NCI-H524 treated with DMSO at 0.1 percent for 48 hours (cell line): ENCODE data around the gene RNU6-1.

Source experiments
- DNase-seq: peaks from one replicate; lab custom pipeline; 2025; lab: John Stamatoyannopoulos, UW

Gene RNU6-1

DNA sequence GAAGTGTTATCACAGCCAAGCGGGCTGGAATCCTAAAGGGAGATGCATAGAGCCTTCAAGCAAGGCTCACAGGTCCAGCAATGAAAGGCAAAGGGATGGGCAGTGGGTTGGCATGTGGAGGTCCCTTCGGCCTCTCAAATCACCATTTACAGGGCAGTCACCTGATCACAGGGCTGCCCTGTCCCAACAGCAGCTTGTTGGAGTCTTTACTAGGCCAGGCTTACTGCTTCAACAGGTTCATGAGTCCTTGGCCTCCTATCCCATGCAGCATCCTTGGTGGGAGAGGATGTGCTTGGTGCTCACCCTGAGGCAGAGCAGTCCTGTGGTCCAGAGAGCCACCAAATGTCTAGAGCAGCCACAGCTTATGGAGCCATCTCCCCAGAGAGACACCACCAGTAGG, 38.7 kb downstream of the RNU6-1 start:
- DNase-seq, result no peak

- DNase-seq, result no peak
Observed at GRCh38 chr15:67799801-67800205, 40.0 kb downstream of the RNU6-1 start.

GRCh38 chr15:67796196-67797127, 43.4 kb downstream of the RNU6-1 start:
- no peak for DNase-seq

DNA sequence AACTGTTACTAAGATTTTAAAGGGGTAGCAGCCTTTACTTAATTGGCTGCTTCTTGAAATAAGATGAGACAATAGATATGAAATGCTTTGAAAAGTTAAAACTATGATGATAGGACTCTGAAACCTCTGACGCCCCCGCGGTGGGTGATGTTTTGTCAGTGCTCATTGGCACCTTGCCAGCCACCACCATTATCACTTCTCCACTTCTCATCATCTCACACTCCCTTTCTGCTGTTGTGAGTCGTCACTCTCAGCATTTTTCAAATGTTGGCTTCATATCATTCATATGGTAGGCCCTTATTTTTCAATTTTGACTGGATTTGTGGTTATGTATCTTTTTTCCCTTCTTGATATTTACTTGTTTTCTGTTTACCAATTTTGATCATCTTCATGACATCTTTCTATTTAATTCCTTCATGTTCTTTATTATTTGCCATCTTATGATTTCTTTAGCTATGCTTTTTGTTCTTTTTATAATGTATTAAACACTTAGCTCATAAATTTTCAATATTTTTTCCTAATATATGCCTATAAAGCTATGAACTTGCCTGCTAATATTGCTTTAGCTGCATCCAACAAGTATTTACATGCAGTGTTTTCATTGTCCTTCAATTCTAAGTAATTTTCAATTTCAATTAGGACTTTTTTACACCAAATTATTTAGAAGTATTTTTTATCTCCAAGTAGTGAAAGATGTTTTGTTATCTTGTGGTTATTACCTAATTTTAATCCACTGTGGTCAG, 44.8 kb downstream of the RNU6-1 start:
- DNase-seq, result no peak

GRCh38 chr15:67792250-67792942, 47.4 kb downstream of the RNU6-1 start:
- DNase-seq, result no peak

GRCh38 chr15:67790610-67791319, 49.1 kb downstream of the RNU6-1 start:
- DNase-seq, result no peak
